Measurements from ENCODE around the gene CPT1C. TPM values are rescaled to one million over a fixed set of nuclear protein-coding genes. Genes with fewer than 3 reads are reported as not detected.

Gene CPT1C
- total RNA-seq: 1 to 10 TPM; 2.1 to 4.1 TPM

DNA sequence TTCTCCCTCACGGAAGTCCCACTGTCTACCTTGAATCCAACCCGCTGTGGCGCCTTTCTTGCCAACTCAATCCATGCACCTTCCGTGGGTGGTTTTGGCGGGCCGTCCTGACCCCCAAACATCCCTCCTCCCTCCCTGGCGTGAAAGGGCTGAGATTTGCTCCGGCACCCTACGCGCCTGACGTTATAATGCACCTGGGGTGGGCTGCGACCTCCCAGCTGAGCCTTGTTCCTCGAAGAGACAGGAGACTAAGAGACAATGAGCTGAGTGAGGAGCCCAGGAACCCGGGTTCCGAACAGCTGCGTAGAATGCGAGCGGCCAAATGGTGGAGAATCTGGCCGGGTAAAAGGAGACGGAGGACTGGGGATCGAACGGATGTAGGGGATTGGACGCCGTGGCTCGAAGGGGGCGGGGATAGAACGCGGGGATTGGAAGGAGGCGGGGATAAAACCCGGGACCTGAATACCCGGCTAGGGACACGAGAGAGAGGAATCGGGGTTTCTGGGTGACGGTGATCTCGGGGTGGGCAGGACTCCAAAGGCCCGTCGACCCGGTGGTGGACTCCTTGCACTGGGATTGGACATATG lies at the start of gene CPT1C:
CPT1C (plus strand) TSS at position 461 of the 587 bp plus-strand sequence. CDS start 1,137 bp downstream, outside the sequence.
- peak within 1 kb of the TSS; percentile 65 for H3K27ac Mint-ChIP-seq
- peaks cover 19% of the 10 kb centered on the region for H3K4me1 Mint-ChIP-seq
- peaks cover 19% of the 10 kb centered on the region for H3K27me3 Mint-ChIP-seq
- H3K4me3 Mint-ChIP-seq: peak within 1 kb of the TSS; percentile 82
- DNase-seq: peak; percentile 58
- H3K36me3 Mint-ChIP-seq: peaks cover 6% of the 10 kb centered on the region
- peak; percentile 45 for ATAC-seq (ENCODE audit: low read depth)
- POLR2A ChIA-PET: interaction anchor here (0.5 to 0.7 kb wide), 2 partner anchors 40 to 245 kb away, joined by 3 to 5 read pairs; no protein-coding TSS in a partner anchor
- H3K9me3 Mint-ChIP-seq: no peaks in the 10 kb centered on the region

DNA sequence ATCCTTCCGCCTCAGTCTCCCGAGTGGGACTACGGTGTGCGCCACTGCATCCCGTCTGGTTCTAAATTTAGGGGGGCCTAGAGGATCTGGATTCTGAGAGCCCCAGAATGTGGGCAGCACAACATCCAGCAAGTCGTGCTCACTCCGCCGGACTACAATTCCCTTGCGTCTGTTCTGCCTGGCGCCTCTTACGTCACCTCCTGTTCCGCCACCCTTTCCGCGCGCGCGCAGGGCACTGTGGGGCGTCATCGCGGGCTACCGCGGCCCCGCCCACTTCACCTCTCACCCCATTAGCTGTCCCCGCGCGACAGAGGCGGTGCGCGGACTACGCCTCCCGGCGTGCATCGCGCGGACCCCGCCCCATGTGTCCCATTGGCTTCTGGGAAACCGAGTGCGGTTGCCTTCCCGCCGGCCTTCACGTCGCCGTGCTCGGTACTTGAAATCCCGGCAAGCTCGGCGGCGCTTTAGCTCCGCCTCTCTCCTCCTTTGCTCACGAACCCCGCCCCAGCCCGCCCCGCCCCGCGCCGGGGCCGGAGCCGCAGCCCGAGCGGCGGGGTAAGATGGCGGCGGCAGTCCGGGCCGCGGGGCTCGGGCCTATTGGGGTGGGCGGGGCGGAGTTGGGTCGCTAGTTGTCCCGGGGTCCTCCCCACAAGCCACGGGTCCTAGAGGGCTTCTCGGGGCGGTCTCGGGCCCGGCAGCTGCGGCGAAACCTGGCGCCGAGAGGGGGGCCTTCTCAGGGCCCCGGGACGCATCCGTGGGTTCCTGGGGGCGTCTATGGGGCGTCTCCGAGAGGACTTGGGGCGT lies 49.0 kb upstream of the CPT1C start, which contains the start of gene SCAF1:
SCAF1 (plus strand) TSS at position 522 of the 804 bp plus-strand sequence. CDS start 2,818 bp downstream, outside the sequence.
- H3K9me3 Mint-ChIP-seq: no peaks in the 10 kb centered on the region
- peaks cover 6% of the 10 kb centered on the region for H3K36me3 Mint-ChIP-seq
- H3K27ac Mint-ChIP-seq: peak within 1 kb of the TSS; percentile 98
- POLR2A ChIA-PET: interaction anchor here (0.5 to 6.5 kb wide), 12 partner anchors 11 to 384 kb away, joined by 3 to 68 read pairs (median 4); partner anchors contain the start of genes BCL2L12, FUZ, IRF3 and NOSIP
- peak; percentile 52 for ATAC-seq (ENCODE audit: low read depth)
- H3K4me1 Mint-ChIP-seq: peaks cover 45% of the 10 kb centered on the region
- peak; percentile 100 for DNase-seq
- H3K27me3 Mint-ChIP-seq: peaks cover 16% of the 10 kb centered on the region
- H3K4me3 Mint-ChIP-seq: peak within 1 kb of the TSS; percentile 94

DNA sequence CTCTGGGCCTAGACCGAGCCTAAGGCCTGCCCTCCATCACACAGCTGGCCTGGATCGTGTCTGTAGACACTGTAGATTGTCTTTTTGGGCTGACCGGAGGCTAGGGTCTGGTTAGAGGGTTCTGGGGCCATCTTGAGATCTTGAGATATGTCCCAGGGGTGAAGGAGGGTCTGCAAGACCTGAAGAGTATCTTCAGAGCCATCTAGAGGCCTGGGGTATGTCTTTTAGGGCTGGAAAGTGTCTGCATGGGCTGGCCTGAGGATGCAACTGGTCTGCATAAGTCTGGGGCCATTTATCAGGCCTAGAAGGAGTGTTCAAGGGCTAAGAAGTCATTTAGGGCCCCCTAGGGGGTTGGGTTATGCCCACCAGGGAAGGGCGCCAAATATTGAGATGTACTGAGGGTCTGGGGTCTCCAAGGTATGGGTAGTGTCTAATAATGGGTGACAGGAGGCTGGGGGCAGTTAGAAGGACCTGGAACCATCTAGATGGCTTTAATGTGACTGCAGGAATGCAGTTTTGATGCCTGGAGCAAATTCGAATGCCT lies 48.4 kb upstream of the CPT1C start:
- H3K36me3 Mint-ChIP-seq: peaks cover 6% of the 10 kb centered on the region
- peak overlapping the region; percentile 95 for H3K27ac Mint-ChIP-seq
- POLR2A ChIA-PET: interaction anchor here (0.5 to 6.5 kb wide), 11 partner anchors 11 to 383 kb away, joined by 3 to 68 read pairs (median 4); partner anchors contain the start of genes BCL2L12, FUZ, IRF3 and NOSIP
- ATAC-seq (ENCODE audit: low read depth) (no peak), DNase-seq (no peak)
- peaks cover 16% of the 10 kb centered on the region for H3K27me3 Mint-ChIP-seq
- H3K4me1 Mint-ChIP-seq: peaks cover 45% of the 10 kb centered on the region
- H3K9me3 Mint-ChIP-seq: no peaks in the 10 kb centered on the region
- peak overlapping the region; percentile 94 for H3K4me3 Mint-ChIP-seq

DNA sequence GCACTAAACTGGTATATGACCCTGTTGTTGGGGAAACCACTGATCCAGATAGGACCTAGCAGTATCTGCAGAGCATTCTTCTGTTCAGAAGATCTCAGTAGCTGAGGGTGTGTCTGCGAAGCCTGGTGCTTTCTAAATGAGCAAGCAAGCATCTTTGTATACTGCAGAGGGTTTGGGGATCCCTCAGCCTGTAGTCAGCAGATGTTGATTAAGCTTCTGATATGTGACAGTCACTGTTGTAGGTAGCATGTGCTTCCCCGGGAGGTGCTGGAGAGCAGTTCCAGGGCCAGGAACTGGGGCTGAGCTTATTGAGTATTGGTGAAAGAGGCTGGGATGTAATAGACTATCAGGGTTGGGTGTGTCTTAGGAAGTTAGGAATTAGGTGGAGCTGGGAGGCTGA lies 47.5 kb upstream of the CPT1C start:
- ATAC-seq (ENCODE audit: low read depth) (no peak), DNase-seq (no peak)
- Mint-ChIP-seq H3K9me3 (no peaks in the 10 kb centered on the region), H3K4me3 (peak overlapping the region; percentile 94), H3K27ac (peak overlapping the region; percentile 7), H3K27me3 (peaks cover 12% of the 10 kb centered on the region), H3K4me1 (peaks cover 40% of the 10 kb centered on the region), H3K36me3 (peaks cover 6% of the 10 kb centered on the region)
- POLR2A ChIA-PET: interaction anchor here (0.6 to 6.5 kb wide), 4 partner anchors 11 to 35 kb away, joined by 3 to 46 read pairs (median 4); partner anchors contain the start of genes BCL2L12 and IRF3

DNA sequence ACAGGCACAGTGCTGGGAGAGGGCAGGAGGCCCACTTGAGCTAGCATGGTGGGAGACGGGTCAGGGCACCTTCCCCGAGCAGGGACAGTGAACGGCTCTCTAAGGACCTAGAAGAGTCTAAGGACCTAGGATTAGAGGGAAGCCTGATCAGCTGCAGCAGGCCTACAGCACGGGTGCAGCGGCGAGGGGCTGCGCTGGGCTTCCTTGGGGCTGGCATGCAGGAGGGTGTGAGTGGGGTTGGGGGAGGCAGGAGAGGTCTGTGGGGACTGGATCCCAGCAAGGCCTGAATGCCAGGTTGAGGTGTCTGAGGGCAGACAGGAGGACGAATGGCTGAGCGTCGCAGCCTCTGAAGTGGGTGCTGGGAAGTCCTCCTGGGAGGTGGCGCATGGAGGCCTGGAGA lies 45.3 kb upstream of the CPT1C start:
- Mint-ChIP-seq H3K4me1 (peaks cover 29% of the 10 kb centered on the region), H3K4me3 (no peak overlapping the region), H3K36me3 (peaks cover 6% of the 10 kb centered on the region), H3K27ac (no peak overlapping the region), H3K9me3 (no peaks in the 10 kb centered on the region), H3K27me3 (no peaks in the 10 kb centered on the region)
- ATAC-seq (ENCODE audit: low read depth): no peak
- no peak for DNase-seq
- POLR2A ChIA-PET: interaction anchor here (6.5 kb wide), 1 partner anchor 18 kb away, joined by 46 read pairs; the partner anchor contains the start of genes BCL2L12 and IRF3

DNA sequence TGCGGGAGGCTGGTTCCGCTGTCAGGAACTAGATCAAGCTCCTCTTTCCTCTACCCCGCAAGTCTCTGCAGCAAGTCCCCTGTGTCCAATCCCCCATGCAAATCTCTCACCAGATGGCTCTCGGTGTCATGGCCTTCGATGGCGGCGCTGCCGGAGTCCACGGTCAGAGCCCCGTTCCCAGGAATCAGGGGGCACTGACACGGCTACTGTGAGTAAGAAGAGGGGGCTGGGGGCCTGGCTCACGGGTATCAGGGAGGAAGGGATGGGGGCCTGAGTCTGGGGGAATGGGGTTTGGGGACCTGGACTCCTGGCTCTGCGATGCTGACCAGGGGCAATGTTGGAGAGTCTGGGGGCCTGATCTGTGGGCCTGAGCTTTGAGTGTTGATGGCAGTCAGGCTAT lies 44.9 kb upstream of the CPT1C start:
- POLR2A ChIA-PET: interaction anchor here (6.5 kb wide), 1 partner anchor 18 kb away, joined by 46 read pairs; the partner anchor contains the start of genes BCL2L12 and IRF3
- no peak for DNase-seq
- H3K36me3 Mint-ChIP-seq: peaks cover 7% of the 10 kb centered on the region
- no peak for ATAC-seq (ENCODE audit: low read depth)
- H3K27me3 Mint-ChIP-seq: no peaks in the 10 kb centered on the region
- peaks cover 25% of the 10 kb centered on the region for H3K4me1 Mint-ChIP-seq
- no peak overlapping the region for H3K4me3 Mint-ChIP-seq
- H3K27ac Mint-ChIP-seq: no peak overlapping the region
- no peaks in the 10 kb centered on the region for H3K9me3 Mint-ChIP-seq

DNA sequence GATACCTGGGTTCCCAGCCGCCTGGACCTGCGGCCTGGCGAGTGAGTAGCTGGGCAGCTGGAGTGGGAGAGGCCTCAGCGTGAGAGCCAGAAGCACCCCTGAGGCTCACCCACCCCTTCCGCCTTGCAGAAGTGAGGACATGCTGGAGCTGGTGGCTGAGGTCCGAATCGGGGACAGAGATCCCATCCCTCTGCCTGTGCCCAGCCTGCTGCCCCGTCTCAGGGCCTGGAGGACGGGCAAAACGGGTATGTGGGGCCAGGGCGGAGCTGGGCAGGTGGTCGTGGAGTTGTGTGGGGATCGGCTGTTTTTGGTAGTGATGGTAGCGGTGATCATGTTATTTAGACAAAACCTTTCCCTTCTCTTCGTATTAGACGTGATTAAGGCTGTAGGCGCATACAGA lies 44.3 kb upstream of the CPT1C start:
- H3K4me3 Mint-ChIP-seq: no peak overlapping the region
- peaks cover 23% of the 10 kb centered on the region for H3K4me1 Mint-ChIP-seq
- peaks cover 7% of the 10 kb centered on the region for H3K36me3 Mint-ChIP-seq
- ATAC-seq (ENCODE audit: low read depth) (no peak), DNase-seq (no peak)
- no peak overlapping the region for H3K27ac Mint-ChIP-seq
- H3K27me3 Mint-ChIP-seq: no peaks in the 10 kb centered on the region
- no peaks in the 10 kb centered on the region for H3K9me3 Mint-ChIP-seq
- POLR2A ChIA-PET: interaction anchor here (0.5 kb wide), 1 partner anchor 30 kb away, joined by 3 read pairs; no protein-coding TSS in a partner anchor

DNA sequence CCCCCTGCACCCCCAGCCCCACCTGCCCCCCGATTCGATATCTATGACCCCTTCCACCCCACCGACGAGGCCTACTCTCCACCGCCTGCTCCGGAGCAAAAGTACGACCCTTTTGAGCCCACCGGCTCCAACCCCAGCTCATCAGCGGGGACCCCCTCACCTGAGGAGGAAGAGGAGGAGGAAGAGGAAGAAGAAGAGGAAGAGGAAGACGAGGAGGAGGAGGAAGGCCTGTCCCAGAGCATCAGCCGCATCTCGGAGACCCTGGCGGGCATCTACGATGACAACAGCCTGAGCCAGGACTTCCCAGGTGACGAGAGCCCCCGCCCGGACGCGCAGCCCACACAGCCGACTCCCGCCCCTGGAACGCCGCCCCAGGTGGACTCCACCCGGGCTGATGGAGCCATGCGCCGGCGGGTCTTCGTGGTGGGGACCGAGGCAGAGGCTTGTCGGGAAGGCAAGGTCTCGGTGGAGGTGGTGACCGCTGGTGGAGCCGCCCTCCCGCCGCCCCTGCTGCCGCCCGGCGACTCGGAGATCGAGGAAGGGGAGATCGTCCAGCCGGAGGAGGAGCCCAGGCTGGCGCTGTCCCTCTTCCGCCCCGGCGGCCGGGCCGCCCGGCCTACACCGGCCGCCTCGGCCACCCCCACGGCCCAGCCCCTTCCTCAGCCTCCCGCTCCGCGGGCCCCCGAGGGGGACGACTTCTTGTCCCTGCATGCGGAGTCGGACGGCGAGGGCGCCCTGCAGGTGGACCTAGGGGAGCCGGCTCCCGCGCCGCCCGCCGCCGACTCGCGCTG lies 39.7 kb upstream of the CPT1C start:
- DNase-seq (no peak), ATAC-seq (ENCODE audit: low read depth) (no peak)
- POLR2A ChIA-PET: no interaction called here
- Mint-ChIP-seq H3K9me3 (no peaks in the 10 kb centered on the region), H3K4me3 (no peak overlapping the region), H3K27ac (no peak overlapping the region), H3K36me3 (peaks cover 2% of the 10 kb centered on the region), H3K27me3 (no peaks in the 10 kb centered on the region), H3K4me1 (no peaks in the 10 kb centered on the region)

DNA sequence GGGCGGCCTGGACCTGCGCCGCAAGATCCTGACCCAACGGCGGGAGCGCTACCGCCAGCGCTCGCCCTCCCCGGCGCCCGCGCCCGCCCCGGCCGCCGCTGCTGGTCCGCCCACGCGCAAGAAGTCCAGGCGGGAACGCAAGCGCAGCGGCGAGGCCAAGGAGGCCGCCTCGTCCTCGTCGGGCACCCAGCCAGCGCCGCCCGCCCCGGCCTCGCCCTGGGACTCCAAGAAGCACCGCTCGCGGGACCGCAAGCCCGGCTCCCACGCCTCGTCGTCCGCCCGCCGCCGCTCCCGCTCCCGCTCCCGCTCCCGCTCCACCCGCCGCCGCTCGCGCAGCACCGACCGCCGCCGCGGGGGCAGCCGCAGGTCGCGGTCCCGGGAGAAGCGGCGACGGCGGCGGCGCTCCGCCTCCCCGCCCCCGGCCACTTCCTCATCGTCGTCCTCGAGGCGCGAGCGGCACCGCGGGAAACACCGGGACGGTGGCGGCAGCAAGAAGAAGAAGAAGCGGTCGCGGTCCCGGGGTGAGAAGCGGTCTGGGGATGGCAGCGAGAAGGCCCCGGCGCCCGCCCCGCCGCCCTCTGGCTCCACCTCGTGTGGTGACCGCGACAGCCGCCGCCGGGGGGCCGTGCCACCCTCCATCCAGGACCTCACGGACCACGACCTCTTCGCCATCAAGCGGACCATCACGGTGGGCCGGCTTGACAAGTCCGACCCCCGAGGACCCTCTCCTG lies 38.9 kb upstream of the CPT1C start:
- H3K27ac Mint-ChIP-seq: no peak overlapping the region
- no peak overlapping the region for H3K4me3 Mint-ChIP-seq
- DNase-seq: no peak
- POLR2A ChIA-PET: no interaction called here
- H3K36me3 Mint-ChIP-seq: peaks cover 5% of the 10 kb centered on the region
- no peaks in the 10 kb centered on the region for H3K4me1 Mint-ChIP-seq
- no peak for ATAC-seq (ENCODE audit: low read depth)
- no peaks in the 10 kb centered on the region for H3K9me3 Mint-ChIP-seq
- H3K27me3 Mint-ChIP-seq: no peaks in the 10 kb centered on the region

DNA sequence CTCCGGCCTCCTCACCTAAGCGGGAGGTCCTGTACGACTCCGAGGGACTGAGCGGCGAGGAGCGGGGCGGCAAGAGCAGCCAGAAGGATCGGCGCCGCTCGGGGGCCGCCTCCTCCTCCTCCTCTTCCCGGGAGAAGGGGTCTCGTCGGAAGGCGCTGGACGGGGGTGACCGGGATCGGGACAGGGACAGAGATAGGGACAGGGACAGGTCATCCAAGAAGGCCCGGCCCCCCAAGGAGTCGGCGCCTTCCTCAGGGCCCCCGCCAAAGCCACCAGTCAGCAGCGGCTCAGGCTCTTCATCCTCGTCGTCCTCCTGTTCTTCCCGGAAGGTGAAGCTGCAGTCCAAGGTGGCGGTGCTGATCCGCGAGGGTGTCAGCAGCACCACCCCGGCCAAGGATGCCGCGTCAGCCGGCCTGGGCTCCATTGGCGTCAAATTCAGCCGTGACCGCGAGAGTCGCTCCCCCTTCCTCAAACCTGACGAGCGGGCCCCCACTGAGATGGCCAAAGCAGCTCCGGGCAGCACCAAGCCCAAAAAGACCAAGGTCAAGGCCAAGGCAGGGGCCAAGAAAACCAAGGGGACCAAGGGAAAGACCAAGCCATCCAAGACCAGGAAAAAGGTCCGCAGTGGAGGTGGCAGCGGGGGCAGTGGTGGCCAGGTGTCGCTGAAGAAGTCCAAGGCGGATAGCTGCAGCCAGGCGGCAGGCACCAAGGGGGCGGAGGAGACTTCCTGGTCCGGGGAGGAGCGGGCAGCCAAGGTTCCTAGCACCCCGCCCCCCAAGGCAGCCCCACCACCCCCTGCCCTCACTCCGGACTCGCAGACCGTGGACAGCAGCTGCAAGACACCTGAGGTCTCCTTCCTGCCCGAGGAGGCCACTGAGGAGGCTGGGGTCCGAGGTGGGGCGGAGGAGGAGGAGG lies 38.1 kb upstream of the CPT1C start:
- no peak for ATAC-seq (ENCODE audit: low read depth)
- no peak overlapping the region for H3K4me3 Mint-ChIP-seq
- H3K27me3 Mint-ChIP-seq: no peaks in the 10 kb centered on the region
- no peak overlapping the region for H3K27ac Mint-ChIP-seq
- peaks cover 8% of the 10 kb centered on the region for H3K36me3 Mint-ChIP-seq
- H3K9me3 Mint-ChIP-seq: no peaks in the 10 kb centered on the region
- no peaks in the 10 kb centered on the region for H3K4me1 Mint-ChIP-seq
- POLR2A ChIA-PET: interaction anchor here (1.2 kb wide), 1 partner anchor 11 kb away, joined by 4 read pairs; the partner anchor contains the start of gene SCAF1
- no peak for DNase-seq

DNA sequence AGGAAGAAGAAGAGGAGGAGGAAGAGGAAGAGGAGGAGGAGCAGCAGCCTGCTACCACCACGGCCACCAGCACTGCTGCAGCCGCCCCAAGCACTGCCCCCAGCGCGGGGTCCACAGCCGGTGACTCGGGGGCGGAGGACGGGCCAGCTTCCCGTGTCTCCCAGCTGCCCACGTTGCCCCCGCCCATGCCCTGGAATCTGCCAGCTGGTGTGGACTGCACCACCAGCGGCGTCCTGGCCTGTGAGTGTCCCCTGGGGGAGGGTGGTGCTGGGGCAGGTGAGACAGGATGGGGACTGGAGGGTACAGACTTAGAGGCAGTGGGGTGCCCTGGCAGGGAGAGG lies 37.5 kb upstream of the CPT1C start:
- POLR2A ChIA-PET: interaction anchor here (1.2 to 1.4 kb wide), 2 partner anchors 10 to 12 kb away, joined by 4 read pairs; partner anchors contain the start of gene SCAF1
- Mint-ChIP-seq H3K9me3 (no peaks in the 10 kb centered on the region), H3K27me3 (no peaks in the 10 kb centered on the region), H3K36me3 (peaks cover 8% of the 10 kb centered on the region), H3K27ac (no peak overlapping the region), H3K4me3 (no peak overlapping the region), H3K4me1 (no peaks in the 10 kb centered on the region)
- ATAC-seq (ENCODE audit: low read depth) (no peak), DNase-seq (no peak)

Data from activated naive CD8-positive, alpha-beta T cell treated with anti-CD3 and anti-CD28 coated beads, Interleukin-2, amount 10 ng/mL, durations not matched to agents 7 days and 5 days (primary cell).